CD14-positive monocyte (primary cell): ENCODE measurements around the gene GRIK3. TPM values are rescaled to one million over a fixed set of nuclear protein-coding genes. Genes with fewer than 3 reads are reported as not detected.

Experiments
- DNase-seq, 3 donors: peaks; one replicate each; pipeline ENCODE4 v3.0.0-alpha.2; 2011 to 2022
- H2AFZ ChIP-seq: 2 replicates; pipeline ENCODE4 v1.6.0; 2012; ENCODE audit warnings: mild to moderate bottlenecking, low read depth, low read length, inconsistent platforms; ENCODE audit not compliant: insufficient read depth, poor library complexity, severe bottlenecking
- H3K27ac ChIP-seq, 2 donors: 1 replicate in 1 of 2; 2 replicates in 1 of 2; pipeline ENCODE4 v1.5.1; 2012 to 2013; ENCODE audit warnings: low read length in 2 of 2, control low read depth in 1 of 2, inconsistent platforms in 1 of 2, low read depth in 1 of 2, mild to moderate bottlenecking in 1 of 2
- H3K27me3 ChIP-seq, 2 donors: one replicate each; pipeline versions ENCODE4 v1.6.0 to v1.6.1; 2011 to 2013; ENCODE audit warnings: low read length in 2 of 2; ENCODE audit not compliant: control insufficient read depth in 2 of 2, insufficient read depth in 2 of 2
- H3K36me3 ChIP-seq, 2 donors: replicated peaks in 1 of 2; 1 replicate in 1 of 2; 2 replicates in 1 of 2; pipeline versions ENCODE4 v1.5.1 to v1.6.1; 2012 to 2013; ENCODE audit warnings: low read length in 2 of 2, control low read depth in 1 of 2, inconsistent platforms in 1 of 2, mild to moderate bottlenecking in 1 of 2; ENCODE audit not compliant: insufficient read depth in 2 of 2, control insufficient read depth in 1 of 2
- H3K4me1 ChIP-seq, 2 donors: 1 replicate in 1 of 2; 2 replicates in 1 of 2; pipeline versions ENCODE4 v1.5.1 to v1.6.1; 2012 to 2013; ENCODE audit warnings: low read length in 2 of 2, control low read depth in 1 of 2, inconsistent platforms in 1 of 2, mild to moderate bottlenecking in 1 of 2, moderate library complexity in 1 of 2; ENCODE audit not compliant: insufficient read depth in 2 of 2, control insufficient read depth in 1 of 2
- H3K4me2 ChIP-seq: replicated peaks from 2 replicates; pipeline ENCODE3; 2012; ENCODE audit warnings: low read length, moderate library complexity, mild to moderate bottlenecking; ENCODE audit not compliant: poor library complexity, severe bottlenecking; ENCODE audit errors: extremely low read depth
- H3K4me3 ChIP-seq, 3 experiments: fragments of 200-600 bp in 1 of 3; sonication (generic) in 1 of 3; replicated peaks in 1 of 3; 1 replicate in 2 of 3; 2 replicates in 1 of 3; pipeline ENCODE4 v1.5.1; 2011 to 2013; ENCODE audit warnings: low read length in 3 of 3, mild to moderate bottlenecking in 3 of 3, control low read depth in 2 of 3, low read depth in 2 of 3, inconsistent platforms in 1 of 3, moderate library complexity in 1 of 3
- H3K79me2 ChIP-seq: 2 replicates; pipeline ENCODE4 v1.6.0; 2012; ENCODE audit warnings: mild to moderate bottlenecking, control low read depth, inconsistent platforms, low read length, moderate library complexity; ENCODE audit not compliant: insufficient read depth
- H3K9ac ChIP-seq: 2 replicates; pipeline ENCODE4 v1.6.0; 2017; ENCODE audit warnings: low read length, mild to moderate bottlenecking; ENCODE audit not compliant: insufficient read depth, poor library complexity, severe bottlenecking
- H3K9me3 ChIP-seq, 2 donors: replicated peaks in 1 of 2; 1 replicate in 1 of 2; 2 replicates in 1 of 2; pipeline versions ENCODE4 v1.5.1 to v1.6.1; 2012 to 2013; ENCODE audit warnings: low read length in 2 of 2, control low read depth in 1 of 2; ENCODE audit not compliant: control insufficient read depth in 1 of 2, insufficient read depth in 1 of 2
- H4K20me1 ChIP-seq: 2 replicates; pipeline ENCODE4 v1.6.0; 2012; ENCODE audit warnings: mild to moderate bottlenecking, low read length, control low read depth, moderate library complexity; ENCODE audit not compliant: insufficient read depth
- H3K27ac Mint-ChIP-seq, 7 donors: one replicate each; pipeline ENCODE4 v1.8.0; 2020; ENCODE audit warnings: mild to moderate bottlenecking in 7 of 7, mixed read lengths in 7 of 7, moderate library complexity in 6 of 7, inconsistent platforms in 2 of 7
- H3K27me3 Mint-ChIP-seq, 3 donors: one replicate each; pipeline ENCODE4 v1.8.0; 2021 to 2022; ENCODE audit warnings: low read depth in 3 of 3, mild to moderate bottlenecking in 3 of 3, mixed read lengths in 3 of 3, moderate library complexity in 3 of 3, inconsistent platforms in 1 of 3
- H3K36me3 Mint-ChIP-seq, 2 donors: one replicate each; pipeline ENCODE4 v1.8.0; 2020; ENCODE audit warnings: mixed read lengths in 2 of 2, inconsistent platforms in 1 of 2, mild to moderate bottlenecking in 1 of 2
- H3K4me1 Mint-ChIP-seq: one replicate; pipeline ENCODE4 v1.8.0; 2020; ENCODE audit warnings: mild to moderate bottlenecking, mixed read lengths
- H3K4me3 Mint-ChIP-seq, 2 donors: one replicate each; pipeline ENCODE4 v1.8.0; 2020; ENCODE audit warnings: mild to moderate bottlenecking in 2 of 2, mixed read lengths in 2 of 2, moderate library complexity in 1 of 2
- H3K9me3 Mint-ChIP-seq, 7 donors: one replicate each; pipeline ENCODE4 v1.8.0; 2020 to 2022; ENCODE audit warnings: mixed read lengths in 7 of 7, mild to moderate bottlenecking in 6 of 7, moderate library complexity in 6 of 7, inconsistent platforms in 2 of 7
- CTCF ChIP-seq: fragments of 200-600 bp; IDR thresholded peaks from one replicate; pipeline ENCODE4 v1.8.0; 2022; ENCODE audit warnings: antibody characterized with exemption, mild to moderate bottlenecking
- WGBS: methylation state at CpG from one replicate; pipeline ENCODE4 v1.1.5; 2013; ENCODE audit warnings: missing lambda C conversion rate; ENCODE audit not compliant: insufficient coverage; 5-methylcytosine and 5-hydroxymethylcytosine counted together
- intact Hi-C, 2 donors: fragments of 100-400 bp; cut with micrococcal nuclease; formaldehyde crosslinking; loops; one replicate each; pipeline versions ENCODE4 v1.15.0 to v1.15.1; 2023
- polyA plus RNA-seq, 3 donors: library from polyadenylated mRNA; depleted of rRNA in 1 of 3; unstranded in 2 of 3; stranded (reverse) in 1 of 3; fragments of 300-500 nt in 2 of 3; fragments of >200 nt in 1 of 3; fragmentation: Illumina TruSeq in 2 of 3; gene quantifications; 1 replicate in 2 of 3; 2 replicates in 1 of 3; pipeline ENCODE4 v1.2.3, GENCODE V29; 2012 to 2021

Gene GRIK3
- polyA plus RNA-seq, 3 donors: not detected

- intact Hi-C loops: no loop called here
- H3K4me1 Mint-ChIP-seq: no peaks in the 10 kb centered on the region
Measured at GRCh38 chr1:36966242-36966641, 68.1 kb downstream of the GRIK3 start.

GRCh38 chr1:36965275-36966159 lies 68.8 kb downstream of the GRIK3 start:
- Histone ChIP-seq H3K27me3 (no peaks in the 10 kb centered on the region), H3K9me3 (no peaks in the 10 kb centered on the region), H3K4me3 (no peak overlapping the region), H3K36me3 (no peaks in the 10 kb centered on the region), H3K79me2 (no peaks in the 10 kb centered on the region), H3K4me2 (no peak overlapping the region), H3K27ac (no peak overlapping the region), H3K4me1 (no peaks in the 10 kb centered on the region), H2AFZ (no peak overlapping the region), H3K9ac (no peak overlapping the region), H4K20me1 (no peaks in the 10 kb centered on the region)
- no peak for DNase-seq
- Mint-ChIP-seq H3K9me3 (no peaks in the 10 kb centered on the region), H3K27me3 (peaks cover 0 to 6% (median 2%) of the 10 kb centered on the region in 3 donors), H3K4me3 (no peak overlapping the region), H3K36me3 (no peaks in the 10 kb centered on the region), H3K4me1 (no peaks in the 10 kb centered on the region), H3K27ac (no peak overlapping the region)
- intact Hi-C loops: no loop called here
- whole genome bisulfite sequencing: 78% methylated on average over 8 of the region's 11 CpGs
- no peak for TF ChIP-seq CTCF

More at GRCh38 chr1:36966242-36966641, 68.1 kb downstream of the GRIK3 start:
- 46% methylated on average over 3 of the region's 3 CpGs for WGBS
- TF ChIP-seq CTCF: no peak
- Histone ChIP-seq H3K79me2 (no peaks in the 10 kb centered on the region), H3K27me3 (no peaks in the 10 kb centered on the region), H3K4me2 (no peak overlapping the region), H4K20me1 (no peaks in the 10 kb centered on the region), H3K4me3 (no peak overlapping the region), H3K4me1 (no peaks in the 10 kb centered on the region), H3K9ac (no peak overlapping the region), H3K27ac (no peak overlapping the region), H3K9me3 (no peaks in the 10 kb centered on the region), H3K36me3 (no peaks in the 10 kb centered on the region), H2AFZ (no peak overlapping the region)
- Mint-ChIP-seq H3K27ac (no peak overlapping the region), H3K4me3 (no peak overlapping the region), H3K9me3 (no peaks in the 10 kb centered on the region), H3K36me3 (no peaks in the 10 kb centered on the region), H3K27me3 (peaks cover 0 to 6% (median 2%) of the 10 kb centered on the region in 3 donors)
- DNase-seq: no peak
